Cardiac septum (tissue), 1 donor: ENCODE results near the gene GRIK4. TPM values are rescaled to one million over a fixed set of nuclear protein-coding genes. Genes with fewer than 3 reads are reported as not detected.

Source experiments
- DNase-seq: peaks from one replicate; pipeline ENCODE4 v3.0.0-alpha.2; 2020; ENCODE audit warnings: low spot score
- intact Hi-C: fragments of 100-400 bp; cut with DNase I; formaldehyde crosslinking; loops from one replicate; pipeline ENCODE4 v1.14.0; 2022
- total RNA-seq: library from RNA; stranded (reverse); fragmentation: NEBNext Ultra II Directional; extraction: Animal tissue kit (Norgen Biotek cat#: 25700); gene quantifications from one replicate; pipeline ENCODE4 v1.2.1, GENCODE V29; 2021
- donor health status: DM: no; HTN: no; CAD: no.

Gene GRIK4
- total RNA-seq, 1 donor from 2014 or later, result 0.40 TPM

DNA sequence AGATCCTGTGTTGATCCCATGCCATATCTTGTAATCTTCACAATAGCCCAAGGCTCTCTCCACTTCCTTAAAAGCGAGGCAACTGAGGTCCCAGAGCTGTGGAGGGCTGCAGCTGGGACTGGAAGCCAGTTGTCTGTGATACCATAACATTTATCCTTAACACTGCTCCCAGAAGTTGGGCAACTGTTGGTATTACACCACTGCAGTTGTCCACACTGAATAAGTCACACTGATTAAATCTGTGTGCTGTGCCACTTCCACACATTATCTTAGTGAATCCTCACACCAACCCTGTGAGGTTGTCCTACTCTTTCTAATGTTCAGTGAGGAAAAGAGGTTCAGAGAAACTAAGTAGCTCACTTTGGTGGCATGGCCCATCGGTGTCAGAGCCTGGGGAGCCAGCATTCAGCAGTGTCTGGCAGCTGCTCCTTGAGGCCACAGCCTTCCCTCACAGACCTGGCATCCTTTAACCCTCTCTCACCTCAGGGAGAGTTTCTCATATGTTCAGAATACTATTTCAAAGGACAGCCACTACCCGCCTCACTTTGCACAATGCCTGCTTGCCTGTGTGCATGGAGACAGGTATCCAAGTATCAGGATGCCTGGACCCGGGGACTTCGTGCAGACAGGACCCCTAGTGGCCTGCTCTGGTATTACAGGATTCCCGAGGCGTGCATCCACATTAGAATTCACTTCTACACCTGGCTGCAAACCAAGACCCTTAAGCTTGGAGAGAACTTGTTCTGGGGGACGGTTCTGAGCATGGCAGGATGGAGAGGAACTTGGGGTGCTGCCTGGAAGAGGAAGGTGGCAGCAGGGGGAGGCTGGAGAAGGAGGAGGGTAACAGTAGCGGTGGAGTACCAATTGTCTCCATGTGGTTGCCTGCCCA, 290.5 kb downstream of the GRIK4 start:
- intact Hi-C loops, result loop anchor here (2.0 kb wide), 1 partner anchor 291 kb away; the partner anchor contains the start of gene GRIK4
- DNase-seq, result no peak

DNA sequence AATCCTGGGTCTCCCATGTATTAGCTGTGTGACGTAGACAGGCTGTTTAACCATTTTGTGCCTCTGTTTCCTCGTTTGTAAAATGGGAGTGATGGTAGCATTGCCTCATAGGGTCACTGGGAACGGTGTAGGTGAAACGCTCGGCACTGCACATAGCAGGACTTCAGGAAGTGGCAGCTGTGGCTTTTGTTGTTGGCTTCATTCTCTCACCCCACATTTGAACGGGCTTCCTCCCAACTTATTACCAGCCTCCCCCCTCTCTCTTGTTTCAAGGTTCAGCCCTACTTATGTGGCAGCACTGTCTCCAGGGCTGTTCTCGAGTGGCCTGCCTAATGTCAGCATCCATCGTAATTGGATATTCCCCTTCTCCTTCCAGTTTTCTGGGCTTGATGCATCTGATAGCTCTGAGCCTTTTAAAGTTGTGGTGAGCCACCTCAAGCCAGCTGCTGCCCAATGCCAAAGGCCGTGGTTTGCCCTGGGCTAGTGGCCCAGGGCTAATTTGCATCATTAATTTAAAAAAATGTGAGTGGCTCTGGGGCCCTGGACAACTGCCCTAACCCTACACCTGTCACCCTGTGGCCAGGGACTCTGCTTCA, 294.5 kb downstream of the GRIK4 start:
- intact Hi-C loops, result no loop called here

DNA sequence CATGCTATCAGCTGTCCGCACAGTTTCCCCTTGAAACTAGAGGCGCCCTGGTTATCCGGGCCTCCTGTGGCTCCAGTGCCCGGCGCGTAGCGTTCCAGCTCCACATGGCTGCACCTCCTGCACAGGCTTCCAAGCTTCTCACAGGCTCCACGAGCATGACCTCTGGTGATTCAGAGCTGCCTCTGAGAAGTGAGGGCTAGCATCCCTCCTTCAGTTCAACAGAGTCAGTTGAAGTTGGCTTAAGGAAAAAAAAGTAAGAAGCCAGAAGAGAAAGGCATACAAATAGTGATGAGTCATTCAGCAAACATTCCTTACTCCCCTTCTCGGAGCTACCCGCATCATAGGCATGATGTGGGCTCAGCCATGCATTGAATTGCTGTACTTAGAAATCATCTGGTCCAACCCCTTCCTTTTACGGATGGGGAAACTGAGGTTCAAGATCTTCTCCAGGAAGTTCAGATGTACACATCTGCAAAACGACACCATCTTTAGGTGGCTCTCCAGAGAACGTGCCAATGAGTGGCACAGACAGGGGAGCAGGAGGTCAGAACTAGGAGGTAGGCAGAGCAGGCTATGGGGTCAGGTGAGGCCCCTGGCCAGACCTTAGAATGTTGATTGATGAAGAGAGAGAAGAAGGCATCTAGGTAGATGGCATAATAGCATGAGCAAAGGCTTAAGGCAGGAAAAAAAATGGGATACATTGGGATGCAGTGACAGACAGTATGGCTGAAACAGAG, 296.0 kb downstream of the GRIK4 start:
- intact Hi-C loops, result no loop called here
- DNase-seq, result no peak

More for the DNA sequence above, 294.5 kb downstream of the GRIK4 start:
- DNase-seq, result no peak

DNA sequence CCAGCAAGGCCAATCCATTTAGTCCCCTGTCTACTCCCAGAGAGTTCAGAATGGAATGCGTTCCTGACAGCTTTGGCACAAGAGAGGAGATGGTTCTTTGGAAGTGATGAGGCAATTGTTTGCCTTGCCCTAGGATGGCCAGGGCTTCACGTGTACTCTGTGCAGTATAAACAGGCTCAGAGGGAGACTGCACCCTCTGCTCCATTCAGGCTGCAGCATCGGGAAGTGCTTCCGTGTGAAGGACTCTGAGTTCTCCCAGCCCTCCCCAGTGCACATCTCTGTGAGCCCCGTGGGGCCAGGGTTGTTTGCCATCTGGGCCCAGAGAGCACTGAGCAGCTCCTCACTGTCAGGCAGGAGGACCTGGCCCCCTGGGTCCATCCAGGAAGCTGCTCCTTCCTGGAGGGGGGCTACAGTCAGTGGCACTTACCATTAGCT, 297.1 kb downstream of the GRIK4 start:
- intact Hi-C loops, result no loop called here
- no peak for DNase-seq

DNA sequence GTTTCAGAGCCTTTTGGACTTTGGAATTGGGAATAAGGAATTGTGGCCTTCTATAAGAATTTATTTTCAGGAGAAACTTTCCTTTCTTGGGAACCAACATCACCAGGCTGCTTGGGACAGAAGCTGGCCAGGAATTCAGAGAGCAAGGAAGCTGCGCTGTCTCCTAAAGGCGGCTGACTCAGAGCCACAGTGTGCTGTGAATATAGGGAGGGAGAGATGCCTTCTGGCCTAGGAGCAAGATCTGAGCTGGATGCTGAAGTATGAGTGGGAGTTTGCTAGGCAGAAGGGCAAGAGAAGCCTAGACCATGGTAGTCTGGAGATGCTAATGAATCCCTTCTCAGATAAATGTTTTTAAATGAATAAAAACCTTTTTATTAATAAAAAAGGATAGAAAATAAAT, 298.7 kb downstream of the GRIK4 start:
- intact Hi-C loops, result no loop called here
- no peak for DNase-seq

DNA sequence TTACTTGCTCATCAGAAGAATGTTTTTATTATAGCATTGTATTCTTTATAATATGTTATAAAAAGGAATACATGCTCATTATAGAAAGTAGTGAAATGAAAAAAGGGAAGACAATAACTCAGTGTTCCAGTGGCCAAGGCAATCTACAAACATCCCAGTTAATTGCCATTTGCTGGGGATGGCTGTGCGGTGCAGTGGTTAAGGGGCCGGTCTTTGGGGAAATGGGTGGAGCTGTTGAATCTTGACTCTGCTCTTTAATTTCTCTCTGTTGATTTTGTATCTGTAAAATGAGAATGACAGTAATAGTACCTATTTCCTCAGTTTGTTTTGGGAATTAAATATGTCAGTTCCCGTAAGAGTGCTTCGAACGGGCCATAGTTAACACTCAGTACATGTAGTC, 299.7 kb downstream of the GRIK4 start:
- DNase-seq, result no peak
- intact Hi-C loops, result no loop called here

DNA sequence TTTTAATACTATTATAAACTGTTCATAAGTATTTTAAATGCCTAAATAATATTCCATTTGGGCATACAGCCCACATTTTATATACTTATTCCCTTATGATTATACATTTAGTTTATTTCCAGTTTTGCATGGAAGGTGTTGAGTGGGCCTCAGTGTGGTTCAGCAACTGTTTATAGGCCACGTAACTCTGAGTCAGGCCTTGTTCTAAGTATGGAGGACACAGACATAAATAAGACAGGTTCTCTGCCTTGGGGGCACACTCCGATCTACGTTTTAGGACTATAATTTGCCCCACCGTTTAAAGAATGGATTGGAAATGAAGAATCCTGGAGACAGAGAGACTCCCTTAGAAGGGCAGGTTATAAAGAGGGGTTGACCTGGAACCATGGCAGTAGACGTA, 300.2 kb downstream of the GRIK4 start:
- intact Hi-C loops, result no loop called here
- no peak for DNase-seq

DNA sequence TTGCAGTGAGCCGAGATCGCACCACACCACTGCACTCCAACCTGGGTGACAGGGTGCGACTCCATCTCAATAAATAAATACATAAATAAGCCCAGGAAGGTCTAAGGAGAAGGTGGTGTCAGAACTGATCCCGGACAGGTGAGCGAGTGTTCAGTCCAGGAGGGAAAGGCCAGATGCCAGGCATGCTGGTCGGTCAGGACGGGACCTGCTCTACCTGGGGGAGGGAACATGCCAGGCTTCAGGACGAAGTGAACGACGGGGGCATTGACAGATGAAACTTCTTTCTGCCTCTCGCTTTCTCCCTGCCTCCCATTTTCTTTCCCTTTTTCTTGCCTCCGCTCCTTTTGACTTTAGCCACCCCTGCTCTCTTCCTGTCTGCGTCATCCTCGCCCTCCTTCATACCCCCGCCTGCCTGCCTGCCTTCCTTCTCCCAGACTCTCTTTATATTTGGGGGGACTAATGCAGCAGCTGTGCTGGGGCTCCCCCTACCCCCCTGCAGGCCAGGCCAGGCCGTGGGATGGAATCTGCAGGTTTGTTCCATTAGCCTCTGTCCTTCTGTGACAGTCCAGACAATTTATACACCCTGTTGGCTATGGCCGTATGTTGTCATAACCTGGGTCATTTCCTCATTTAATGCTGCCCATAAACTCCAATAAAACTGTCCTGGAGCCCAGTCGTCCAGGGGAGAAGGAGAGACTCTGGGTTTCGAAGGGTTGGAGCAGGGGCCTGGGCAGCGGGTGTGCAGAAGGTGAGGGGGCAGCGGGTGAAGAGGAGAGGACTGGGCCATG, 303.2 kb downstream of the GRIK4 start:
- no peak for DNase-seq
- intact Hi-C loops, result no loop called here

DNA sequence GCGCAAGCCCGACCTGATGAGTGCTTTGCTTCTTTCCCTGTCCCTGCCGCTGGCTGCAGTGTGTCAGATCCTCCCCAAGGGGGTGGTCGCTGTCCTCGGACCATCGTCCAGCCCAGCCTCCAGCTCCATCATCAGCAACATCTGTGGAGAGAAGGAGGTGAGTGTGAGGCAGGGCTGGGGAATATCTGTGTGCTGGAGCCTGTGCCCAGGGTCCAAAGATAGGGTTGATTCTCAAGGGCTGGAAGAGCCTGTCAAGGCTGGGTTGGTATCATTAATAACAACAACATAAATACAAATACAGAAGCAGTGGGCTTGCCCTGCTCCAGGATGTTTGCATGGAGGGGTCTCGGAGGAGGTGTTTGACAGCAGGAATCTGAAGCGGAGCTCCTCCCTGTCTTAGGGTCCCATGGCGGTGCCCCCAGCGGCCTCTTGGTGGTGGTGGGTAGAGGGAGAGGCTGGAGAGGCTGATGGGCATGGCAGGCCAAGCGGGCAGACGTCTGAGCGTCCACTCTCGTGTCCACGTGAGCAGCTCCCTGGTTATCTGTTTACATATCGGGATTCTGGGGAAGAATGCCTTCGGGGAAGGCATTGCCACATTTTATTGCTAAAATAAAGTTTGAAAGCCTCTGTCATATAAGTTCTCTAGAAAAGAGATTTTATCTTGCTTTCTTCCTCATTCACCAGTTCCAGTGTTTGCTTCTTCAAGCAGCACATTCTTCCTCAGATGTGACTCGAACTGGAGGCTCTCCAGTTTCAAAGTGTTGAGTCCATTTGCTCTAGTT, 304.0 kb downstream of the GRIK4 start:
- DNase-seq, result no peak
- intact Hi-C loops, result no loop called here

DNA sequence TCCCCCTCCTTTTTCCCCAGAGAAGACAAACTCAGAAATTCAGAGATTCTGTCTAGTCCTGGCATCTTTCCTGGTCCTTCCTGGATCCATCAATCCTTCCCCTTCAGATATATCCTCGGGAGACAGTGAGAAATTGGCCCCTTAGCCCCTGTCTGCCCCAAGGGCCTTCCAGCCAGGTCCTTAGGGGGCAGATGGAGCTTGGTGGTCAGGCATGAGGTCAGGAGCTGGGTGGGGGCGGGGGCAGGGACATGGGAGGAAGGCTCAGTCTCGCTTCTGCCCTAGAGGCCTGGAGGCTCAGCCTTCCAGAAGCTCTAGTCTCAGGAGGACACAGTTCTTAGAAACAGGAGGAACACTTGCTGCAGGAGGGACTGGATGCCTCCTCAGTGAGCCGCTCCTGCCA, 304.6 kb downstream of the GRIK4 start:
- intact Hi-C loops, result no loop called here
- DNase-seq, result no peak

DNA sequence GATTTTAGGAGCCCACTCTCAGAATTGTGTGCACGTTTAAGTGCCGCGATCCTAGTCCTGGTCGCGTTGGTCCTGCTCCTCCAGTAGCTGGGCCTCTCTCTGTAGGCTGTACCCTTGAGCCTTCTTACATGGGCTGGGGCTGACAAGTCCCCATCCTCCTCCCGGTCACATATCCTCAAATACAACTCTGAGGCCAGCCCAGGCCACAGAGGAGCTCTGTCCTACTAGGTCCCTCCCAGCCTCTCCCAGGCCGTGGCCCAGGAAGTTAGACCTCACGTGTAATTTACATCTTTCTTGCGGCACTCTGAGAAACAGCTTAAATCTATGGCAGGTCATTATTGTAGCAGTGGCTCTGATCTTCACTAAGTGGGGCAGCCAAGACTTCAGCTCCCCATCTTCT, 305.2 kb downstream of the GRIK4 start:
- intact Hi-C loops, result no loop called here
- no peak for DNase-seq

DNA sequence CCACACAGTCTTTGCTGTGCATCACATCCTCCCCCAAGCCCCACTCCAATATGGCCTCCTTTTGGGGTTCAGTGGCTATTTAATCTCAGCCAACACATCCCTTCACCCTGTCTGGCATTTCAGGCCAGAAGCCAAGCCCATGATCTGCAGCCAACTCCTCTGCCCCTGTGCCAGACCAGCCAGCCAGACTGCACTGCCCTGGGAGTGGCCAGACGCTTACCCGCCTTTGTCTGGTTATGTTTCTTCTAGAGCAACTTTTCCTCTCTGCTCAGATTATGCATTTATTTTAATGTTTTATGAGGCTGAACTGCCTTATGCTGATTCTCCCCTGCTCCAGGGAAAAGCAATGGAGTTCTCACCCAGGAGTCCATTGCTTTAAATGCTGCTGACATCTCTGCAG, 305.6 kb downstream of the GRIK4 start:
- no peak for DNase-seq
- intact Hi-C loops, result no loop called here

DNA sequence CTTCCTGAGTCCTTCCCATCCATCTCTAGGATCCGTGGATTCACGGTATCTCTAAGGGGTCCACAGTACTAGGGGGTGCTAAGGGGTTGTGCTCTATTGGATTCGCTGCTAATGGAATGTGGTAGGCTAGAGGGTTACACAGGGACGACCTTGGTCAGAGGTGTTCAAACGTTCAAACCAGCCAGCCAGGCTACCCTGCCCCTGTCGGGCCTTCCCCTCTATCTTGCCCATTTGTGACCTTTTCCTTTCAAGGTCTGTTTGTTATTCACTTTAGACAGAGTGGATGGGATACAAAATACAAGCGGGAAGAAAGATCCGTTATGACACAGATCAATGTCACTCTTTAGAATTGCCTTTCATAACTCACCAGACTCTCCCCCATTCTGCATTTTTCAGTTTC, 306.5 kb downstream of the GRIK4 start:
- no peak for DNase-seq
- intact Hi-C loops, result no loop called here

DNA sequence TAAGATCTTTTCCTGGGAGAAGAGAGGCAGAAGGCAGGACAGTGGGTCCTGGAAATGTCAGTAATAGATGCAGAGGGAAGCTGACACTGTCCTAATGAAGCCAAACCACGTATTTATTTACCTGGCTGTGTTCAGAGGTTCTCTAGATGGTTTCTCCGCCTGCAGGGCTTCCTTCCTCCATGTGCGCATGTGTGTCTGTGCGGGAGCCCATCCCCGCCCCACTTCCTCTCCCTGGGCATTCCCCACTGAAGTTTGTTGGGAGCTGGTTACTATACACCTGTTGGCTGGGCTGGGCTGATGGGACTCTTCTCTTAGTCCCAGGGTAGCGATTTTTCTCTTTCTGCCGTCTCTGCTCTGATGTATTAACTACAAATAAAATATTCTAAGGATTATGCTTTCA, 307.5 kb downstream of the GRIK4 start:
- intact Hi-C loops, result no loop called here
- no peak for DNase-seq

DNA sequence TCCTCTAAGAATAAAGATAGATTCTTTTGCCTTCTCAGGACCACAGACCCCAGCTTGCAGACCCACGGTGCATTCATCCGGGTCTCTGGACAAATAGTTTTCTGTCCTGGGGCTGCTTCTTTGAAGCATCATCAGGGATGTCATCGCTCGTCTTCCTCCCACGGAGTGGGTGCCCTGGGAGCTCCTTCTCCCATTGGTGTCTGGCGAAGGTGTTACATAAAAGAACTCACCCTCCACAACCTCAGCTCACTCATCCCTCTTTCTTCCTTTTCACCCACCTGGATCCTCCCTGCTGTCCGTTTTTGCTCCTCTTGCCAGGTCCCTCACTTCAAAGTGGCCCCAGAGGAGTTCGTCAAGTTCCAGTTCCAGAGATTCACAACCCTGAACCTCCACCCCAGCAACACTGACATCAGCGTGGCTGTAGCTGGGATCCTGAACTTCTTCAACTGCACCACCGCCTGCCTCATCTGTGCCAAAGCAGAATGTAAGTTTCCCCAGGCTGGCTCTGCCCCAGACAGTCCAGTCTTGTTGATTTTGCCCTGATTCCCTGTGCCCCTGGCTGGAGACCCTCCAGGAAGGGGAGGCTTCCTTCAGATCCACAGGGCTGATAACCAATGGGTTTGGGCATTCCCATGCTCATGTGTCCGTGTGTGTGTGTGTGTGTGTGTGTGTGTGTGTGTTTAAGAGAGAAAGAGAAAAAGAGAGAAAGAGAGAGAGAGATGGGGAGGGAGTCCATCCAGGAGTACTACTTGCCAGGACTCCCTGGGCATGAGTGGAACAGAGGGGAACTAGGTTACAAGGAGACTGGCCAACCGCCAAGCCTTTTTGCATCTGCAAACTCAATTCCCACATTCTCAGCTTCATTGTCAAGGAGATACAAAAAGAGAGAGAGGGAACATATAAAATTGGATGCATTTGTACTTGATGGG, 308.2 kb downstream of the GRIK4 start:
- intact Hi-C loops, result no loop called here
- DNase-seq, result no peak

DNA sequence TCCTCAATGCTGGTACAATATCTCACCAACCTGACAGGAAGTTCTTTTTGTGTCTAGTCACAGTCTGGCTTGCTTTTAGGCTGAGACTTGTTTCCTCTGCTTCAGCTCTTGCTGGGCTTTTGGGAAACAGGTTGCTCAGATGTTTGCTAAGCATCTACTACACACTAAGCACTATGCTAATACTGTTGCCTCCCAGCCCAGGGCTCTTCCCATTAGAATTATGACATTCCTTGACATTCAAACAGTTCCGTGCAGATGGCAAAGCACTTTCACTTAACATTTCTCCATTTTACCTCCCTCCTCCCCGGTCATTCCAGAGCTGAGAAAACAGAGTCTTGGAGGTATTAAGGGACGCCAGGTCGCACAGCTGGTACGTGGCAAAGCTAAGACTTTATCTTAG, 311.6 kb downstream of the GRIK4 start:
- intact Hi-C loops, result no loop called here
- DNase-seq, result no peak

DNA sequence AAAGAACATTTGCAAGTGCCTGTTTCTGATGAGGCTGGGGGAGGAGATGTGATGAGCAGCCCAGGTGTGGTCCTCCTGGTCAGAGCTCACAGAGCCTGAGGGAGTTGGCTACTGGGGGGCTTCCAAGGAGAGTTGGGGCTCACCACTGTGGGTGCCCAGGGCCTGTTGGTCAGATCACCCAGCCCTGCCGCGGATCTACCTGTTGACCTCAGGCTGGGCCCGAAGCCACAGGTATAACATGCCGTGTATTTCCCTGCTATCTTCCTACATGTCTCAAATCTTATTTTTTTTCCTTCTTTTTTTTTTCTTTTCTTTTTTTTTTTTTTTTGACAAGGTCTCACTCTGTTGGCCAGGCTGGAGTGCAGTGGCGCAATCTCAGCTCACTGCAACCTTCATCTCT, 312.7 kb downstream of the GRIK4 start:
- intact Hi-C loops, result no loop called here
- DNase-seq, result no peak

DNA sequence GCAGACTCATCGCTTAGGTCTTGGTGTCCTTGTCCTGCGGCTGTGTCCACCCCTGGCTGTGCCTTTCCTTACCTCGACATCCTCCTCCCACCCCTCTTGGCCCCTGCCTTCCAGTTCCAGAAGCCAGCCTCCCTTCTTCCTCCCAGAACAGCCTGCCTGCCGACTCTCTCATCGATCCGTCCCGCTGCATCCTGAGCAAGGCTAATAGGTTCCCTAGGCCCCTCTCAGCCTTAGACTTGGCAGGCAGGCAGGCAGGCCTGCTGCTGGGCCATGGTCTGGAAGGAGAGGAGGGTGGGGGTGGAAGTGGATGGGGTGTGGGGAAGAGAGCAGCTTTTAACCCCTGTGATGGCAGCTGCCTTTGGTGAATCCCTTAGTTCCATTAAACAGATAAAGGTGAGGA, 315.6 kb downstream of the GRIK4 start:
- intact Hi-C loops, result no loop called here
- no peak for DNase-seq
